GM19397 (cell line): ENCODE results near the gene RXRB.
A peak's percentile ranks its signal among the peaks of the same experiment; 100 is the strongest.
"Not testable (repeated sequence)": the region's sequence is repeated elsewhere in the genome, so short reads cannot be mapped to it uniquely, and the experiment has no call there.

Source experiments
- ATAC-seq: cut with Tn5 transposase; IDR thresholded peaks from one replicate; pipeline ENCODE4 v1.9.1; 2021; ENCODE audit warnings: mild to moderate bottlenecking, moderate library complexity; ENCODE audit not compliant: unreplicated experiment

Gene RXRB

DNA sequence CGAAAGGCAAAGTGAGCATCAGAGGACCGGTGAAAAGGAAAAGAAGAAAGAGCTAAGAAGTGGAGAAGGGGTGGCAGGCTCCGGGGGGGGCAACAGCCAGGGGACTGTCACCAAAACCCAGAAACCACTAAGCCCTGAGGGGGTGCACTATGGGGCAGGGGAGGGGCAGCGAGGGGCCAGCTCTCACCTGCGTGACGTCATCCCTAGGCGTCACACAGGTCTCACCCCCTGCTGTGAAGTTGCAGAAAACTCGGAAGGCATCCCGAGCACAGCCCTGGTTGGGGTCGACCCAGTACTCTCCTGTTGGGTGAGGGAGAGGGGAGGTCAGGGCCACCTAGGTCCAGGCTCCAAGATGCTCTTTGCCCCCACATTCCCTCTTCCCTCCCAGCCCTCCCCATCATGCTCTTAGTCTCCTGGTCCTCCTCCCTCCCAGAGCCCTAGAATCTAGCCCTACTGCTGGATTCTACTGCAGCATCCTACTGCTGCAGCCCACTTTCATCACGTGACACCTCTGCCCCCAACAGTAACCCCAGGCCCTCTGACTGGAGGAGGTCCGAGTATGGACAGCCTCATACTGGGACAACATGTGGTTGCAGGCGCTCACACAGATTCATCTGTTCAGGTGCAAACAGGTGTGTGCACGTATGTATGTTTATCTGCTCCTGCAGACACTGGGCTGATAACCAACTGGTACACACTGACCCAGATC, 35.6 kb downstream of the RXRB start:
- no peak for ATAC-seq

DNA sequence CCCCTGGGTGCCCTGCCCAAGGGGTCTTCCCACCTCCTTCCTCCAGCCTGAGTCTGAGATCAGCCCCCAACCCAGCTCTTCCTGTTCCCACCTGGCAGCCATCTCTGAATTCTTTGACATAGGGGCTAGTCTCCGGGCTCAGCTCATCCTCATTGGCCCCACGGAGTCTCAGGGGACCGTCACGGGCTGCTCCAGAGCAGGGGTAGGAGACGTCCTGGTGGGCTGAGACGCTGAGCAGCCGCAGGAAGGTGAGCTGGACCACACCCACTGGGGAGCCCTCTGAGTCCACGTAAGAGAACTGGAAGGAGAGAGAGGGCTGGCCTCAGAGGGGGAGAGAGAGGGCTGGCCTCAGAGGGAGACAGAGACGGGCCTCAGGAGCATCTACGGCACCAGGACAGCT, 36.3 kb downstream of the RXRB start:
- no peak for ATAC-seq

DNA sequence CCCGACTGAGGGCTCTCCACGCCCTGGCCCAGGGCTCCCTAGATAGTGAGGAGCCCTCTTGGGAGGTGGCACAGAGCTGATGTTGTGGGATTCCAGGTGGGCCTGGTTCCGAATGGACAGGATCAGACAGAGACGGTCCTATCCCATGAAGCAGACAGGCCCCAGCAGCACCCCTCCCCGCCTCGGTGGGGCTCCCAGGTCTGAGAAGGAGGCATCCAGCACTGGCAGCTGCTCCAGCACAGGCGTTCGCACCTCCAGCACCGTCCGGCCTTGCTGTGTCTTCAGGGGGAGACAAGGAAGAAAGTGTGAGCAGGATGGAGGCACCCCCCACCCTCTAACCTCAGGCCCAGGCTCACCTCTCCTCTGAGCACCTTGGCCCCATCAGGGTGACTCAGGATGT, 36.9 kb downstream of the RXRB start:
- no peak for ATAC-seq

DNA sequence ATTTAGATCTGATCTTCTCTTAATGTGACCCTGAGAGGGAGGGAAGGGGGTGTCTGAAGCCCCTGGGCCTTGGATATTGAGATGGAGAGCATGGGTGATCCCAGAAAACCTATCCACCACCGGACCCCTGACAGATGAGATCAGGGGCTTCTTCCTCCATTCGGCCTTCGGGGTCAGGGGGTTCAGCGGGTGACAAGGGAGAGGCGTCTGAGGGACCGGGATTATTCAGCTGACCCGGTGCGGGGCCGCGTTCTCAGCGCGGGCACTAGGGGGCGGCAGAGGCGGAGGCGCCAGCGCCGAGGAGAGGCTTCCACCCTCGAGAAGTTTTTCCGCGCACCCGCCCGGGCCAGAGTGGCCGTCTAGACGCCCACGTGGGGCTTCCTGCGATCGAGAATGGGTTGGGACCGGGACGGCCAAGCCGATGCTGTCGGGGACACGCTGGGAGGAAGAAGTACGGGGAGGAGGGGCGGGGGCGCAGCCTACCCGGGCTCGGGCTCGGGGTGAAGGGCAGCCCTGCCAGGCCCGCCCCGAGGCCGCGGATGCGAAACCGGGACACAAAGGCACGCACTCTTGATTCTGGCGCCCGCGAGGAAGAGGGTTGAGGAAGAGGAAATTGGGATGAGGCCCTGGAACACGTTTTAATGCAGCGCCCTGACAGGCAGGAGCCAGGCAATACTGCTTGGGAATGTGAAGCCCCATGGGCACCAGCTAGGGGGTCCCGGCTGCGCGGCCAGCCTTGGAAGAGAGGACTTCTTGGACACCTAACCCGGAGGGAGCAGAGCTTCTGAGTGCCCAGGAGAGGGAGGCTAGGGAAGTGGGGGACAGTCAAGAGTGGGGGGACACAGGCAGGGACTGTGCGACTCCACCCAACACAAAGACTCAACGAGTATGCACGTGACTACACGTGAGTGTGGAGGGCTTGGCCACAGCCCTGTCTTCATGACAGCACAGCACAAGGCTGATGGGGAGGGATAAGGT, 38.8 kb downstream of the RXRB start:
- ATAC-seq, result peak; percentile 60

DNA sequence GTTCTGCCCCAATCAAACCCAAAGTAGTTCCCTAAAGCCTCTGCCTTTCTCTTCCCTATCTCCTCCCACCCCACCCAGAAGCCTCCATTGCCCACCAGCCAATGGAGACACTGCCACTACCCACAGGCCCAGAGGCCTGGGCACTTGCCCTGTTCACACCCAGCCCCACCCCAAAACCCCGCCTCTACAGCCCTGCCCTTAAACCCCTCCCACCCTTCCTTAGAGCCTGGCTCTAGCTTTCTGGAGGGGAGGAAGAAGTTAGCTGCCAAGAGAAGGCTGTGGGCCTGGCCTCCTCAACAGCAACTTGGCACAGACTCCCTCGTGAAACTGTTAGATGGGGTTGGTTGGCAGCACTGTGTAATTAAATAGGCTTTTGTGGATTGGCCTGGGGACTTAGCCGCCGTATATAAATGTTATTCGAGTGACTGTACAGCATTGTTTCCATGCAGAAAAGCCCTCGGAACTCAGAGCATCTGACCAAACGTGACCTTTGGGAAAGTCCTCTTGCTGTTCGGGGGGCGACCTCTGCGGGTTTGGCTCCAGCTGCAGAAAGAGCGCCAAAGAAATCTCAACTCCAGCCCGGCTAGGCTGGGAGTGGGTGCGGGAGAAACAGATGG, 39.6 kb downstream of the RXRB start:
- no peak for ATAC-seq

DNA sequence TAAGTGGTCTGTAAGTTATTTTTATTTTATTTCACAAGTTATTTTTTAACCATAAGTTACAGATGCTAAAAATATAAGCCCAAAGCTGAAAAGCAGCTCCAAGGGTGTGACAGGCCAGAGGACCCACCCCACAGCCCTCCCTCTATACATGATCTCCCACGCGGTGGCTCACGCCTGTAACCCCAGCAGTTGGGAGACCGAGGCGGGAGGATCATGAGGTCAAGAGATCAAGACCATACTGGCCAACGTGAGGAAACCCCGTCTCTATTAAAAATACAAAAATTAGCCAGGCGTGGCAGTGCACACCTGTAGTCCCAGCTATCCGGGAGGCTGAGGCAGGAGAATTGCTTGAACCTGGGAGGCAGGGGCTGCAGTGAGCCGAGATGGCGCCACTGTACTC, 40.4 kb downstream of the RXRB start:
- no peak for ATAC-seq

DNA sequence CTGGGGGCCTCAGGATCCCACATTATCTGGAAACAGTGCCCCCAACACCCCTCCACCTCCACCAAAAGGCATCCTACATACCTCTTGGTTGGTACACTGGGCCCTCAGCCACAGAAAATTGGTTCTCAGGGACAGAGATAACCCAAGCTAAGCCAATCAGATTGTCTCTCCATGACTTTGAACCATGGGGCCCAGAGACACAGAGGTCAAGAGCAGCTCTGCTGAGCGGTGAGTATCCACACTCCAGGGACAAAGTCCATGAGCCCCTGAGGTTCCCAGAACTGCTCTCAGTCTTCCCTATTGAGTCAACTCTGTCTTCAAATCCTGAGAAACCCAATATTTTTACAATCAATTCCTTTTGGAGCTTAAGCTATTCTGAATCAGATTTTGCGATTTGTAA, 43.5 kb downstream of the RXRB start:
- ATAC-seq, result no peak

DNA sequence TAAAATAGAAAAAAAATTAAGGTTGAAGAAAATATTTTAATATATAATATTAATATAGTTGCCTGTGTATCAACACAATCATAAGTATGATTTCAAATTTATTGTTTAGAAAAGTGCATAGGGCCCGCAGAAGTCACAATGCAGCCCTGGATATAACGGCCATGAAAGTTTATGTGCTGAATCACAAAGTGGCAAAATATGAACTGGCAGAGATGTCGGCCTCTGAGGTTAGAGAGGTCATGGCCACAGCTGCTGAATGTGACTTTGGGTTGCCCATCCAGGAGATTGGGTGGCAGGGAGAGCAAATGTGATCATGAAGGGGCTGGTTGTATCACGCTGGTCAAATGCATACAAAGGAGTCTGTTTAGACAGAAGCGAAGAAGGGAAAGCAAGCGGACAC, 43.9 kb downstream of the RXRB start:
- no peak for ATAC-seq

DNA sequence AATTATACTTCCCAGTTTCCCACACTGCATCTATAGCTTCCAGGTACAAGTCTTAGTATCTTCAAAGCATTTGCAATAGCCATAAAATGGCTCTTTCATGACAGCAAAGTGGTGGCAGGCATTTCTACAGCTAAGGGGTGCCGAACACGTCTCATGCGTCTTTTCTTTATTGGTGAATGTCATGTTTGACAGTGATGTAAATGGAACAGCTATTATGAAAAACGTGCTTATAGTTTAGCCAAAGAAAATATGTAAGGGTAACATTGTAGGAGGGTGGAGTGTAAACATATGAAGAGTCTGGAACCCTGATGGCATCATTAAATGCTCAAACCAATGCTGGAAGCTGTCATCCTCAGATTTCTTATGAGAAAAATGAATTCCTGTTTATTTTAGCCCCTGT, 46.1 kb downstream of the RXRB start:
- no peak for ATAC-seq

DNA sequence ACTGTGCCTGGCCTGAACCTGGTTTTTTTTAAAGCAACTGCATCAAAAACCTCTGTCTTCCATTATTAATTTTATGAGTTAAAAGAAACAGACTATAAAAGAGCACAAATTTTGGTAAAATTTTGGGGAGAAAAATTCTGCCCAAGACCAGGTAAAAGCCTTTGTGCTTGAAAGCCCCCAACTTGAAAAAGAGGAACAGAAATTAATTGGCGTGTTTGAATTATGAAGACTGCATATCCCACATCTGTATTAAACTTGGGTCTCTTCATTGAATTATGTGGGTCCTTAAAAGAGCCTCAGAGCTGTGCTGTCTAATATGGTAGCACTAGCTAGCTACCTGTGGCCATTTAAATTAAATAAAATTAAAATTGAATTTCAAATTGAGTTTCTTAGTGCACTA, 49.4 kb downstream of the RXRB start:
- ATAC-seq, result no peak

DNA sequence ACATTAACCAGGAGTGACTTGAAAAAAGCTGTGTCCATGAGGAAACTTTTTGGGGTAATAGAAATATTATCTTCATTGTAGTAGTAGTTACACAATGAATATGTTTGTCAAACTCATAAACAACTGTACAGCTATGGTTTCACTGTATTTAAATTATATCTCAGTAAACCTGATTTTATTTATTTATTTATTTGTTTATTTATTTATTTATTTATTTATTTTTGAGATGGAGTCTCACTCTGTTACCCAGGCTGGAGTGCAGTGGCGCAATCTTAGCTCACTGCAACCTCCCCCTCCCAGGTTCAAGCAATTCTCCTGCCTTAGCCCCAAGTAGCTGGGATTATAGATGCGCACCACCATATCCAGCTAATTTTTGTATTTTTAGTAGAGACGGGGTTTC, 49.9 kb downstream of the RXRB start:
- not testable (repeated sequence) for ATAC-seq

DNA sequence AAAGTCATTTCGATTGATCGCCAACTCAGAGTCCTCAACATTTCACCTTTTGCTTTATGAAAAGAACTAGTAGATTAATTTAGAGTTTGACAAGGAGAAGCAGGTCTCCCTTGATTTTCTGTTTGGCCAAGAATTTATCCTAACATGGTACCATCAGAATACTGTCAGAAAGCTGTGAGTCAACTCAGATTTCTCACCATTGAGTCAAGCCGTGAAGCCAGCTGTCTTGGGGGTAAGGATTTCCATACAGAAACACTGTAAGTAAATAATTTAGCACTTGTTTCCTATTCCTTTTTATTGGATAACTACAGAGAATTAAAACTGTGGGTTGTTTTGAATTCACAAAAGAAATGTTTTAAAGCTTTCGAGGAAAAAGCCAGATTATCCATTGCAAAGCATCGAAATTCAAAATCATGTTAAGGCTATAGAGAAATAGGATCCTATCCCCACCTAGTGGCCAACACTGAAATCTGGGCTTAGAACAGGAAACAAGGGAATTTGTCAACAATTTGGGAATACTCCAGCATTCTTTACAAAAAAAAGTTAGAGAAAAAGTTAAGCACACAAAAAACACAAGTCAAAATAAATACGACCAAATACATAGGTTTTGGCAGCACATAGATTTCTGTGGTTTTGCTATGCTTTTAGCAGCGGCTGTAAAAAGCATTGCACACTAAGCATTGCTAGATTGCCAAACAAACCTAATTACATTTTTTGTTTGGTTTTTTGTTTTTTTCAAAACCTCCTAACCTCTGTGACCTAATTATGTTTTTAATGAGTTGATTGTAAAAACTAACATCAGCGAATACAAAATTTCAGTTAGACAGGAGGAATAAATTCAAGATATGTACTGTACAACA, 52.4 kb downstream of the RXRB start:
- no peak for ATAC-seq

DNA sequence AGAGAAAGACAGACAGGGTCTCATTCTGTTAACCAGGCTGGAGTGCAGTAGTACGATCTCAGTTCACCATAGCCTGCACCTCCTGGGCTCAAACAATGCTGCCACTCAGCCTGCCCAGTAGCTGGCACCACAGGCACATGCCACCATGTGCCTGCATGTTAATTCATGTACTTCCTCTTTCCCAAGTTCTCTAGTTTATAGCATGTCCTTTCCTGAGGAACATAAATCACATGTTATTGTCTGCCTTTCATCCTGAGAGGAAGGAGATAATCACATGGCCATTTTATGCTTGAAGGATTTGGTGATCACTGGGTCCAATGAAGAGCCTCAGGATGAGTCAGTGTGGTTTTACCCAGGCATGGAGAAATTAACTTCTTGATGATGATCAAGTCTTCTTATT, 56.1 kb downstream of the RXRB start:
- ATAC-seq, result no peak
